ENCODE results near the gene CCT2.

The CCT2 gene

DNA sequence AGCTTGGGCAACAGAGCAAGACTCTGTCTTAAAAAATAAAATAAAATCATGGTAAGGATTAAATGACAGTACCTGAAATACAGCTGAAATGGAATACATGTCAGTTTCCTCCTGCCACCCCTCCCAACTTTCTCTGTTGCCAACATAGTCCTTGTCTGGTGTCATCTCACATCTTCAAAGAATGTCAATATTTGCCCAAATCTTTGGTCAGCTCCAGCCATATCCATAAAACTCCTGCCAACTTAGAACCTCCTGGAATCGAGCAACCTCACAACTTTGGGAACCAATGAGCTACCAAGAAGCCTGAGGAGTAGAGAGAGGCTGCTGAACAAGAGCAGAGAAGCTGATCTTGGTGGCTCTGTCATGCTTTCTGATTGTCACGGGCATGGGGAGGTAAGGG, 36.3 kb downstream of the CCT2 start:
- intact Hi-C loops (cut with DNase I), result no loop called here
- DNase-seq, result no peak

DNA sequence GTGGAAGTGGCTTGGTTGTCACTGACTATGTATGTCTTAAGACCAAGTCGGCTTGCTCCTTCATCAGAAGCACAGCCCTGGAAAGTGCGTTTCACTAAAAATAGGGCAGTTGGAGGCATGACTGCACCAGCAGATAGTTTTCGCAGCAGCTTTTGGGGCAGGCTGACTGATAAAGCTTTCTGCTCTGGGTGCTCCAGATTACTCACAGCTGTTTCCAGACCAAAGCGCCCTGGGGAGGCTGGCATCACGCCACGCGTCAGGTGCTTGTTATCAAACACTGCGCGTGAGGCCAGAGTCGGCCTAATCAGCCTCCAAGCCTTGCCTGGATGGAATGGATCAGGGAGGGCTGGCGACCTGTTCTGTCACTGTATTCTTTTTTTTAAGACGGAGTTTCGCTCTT, 38.7 kb downstream of the CCT2 start:
- intact Hi-C loops (cut with DNase I), result no loop called here
- peak in 4 of 42 donors; percentile 10 to 45 (median 26) for DNase-seq

DNA sequence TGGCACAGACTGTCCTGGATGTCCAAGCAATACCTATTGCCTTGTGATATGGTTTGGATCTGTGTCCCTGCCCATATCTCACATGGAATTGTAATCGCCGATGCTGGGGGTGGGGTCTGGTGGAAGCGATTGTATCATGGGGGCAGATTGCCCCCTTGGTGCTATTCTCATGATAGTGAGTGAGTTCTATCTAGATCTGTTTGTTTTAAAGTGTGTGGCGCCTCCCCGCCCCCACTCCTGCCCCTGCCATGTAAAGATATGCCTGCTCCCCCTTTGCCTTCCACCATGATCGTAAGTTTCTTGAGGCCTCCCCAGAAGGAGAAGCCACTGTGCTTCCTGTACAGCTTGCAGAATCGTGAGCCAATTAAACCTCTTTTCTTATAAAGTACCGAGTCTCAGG, 42.2 kb downstream of the CCT2 start:
- intact Hi-C loops (cut with DNase I), result no loop called here
- DNase-seq, result no peak

DNA sequence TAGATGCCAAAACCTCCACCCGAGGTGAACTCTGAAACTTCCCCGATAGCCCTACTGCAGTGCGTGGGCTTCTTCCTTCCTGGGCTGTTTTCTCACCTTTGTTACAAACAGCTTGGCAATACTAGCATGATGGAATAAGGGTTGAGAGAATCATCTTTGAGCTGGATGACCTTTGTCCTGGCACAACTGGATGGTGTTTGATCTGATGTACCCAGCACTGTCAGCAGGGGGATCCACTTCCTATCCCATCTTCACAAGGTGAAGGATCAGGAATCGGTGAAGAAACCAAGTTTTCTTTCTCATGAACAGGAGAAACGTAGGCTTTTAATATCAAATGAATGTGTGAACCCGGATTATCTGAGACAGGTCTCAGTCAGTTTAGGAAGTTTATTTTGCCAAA, 44.9 kb downstream of the CCT2 start:
- no peak for DNase-seq
- intact Hi-C loops (cut with DNase I), result no loop called here

DNA sequence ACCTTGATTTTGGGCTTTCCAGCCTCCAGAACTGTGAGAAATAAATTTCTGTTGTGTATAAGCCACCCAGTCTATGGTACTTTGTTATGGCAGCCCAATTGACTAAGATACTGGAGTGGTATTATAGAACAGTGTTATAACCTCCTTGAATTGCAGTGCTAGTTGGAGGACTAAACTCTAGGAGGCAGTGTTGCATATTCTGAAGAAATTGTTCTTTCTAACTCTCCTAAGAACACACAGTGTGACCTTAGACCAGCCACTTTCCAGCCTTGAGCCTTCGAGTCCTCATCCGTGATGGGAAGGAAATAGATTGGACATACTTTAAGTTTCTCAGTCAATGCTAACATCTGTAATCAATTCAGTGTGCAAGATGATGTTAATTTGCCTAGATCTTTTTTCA, 47.8 kb downstream of the CCT2 start:
- intact Hi-C loops (cut with DNase I), result no loop called here
- no peak for DNase-seq

DNA sequence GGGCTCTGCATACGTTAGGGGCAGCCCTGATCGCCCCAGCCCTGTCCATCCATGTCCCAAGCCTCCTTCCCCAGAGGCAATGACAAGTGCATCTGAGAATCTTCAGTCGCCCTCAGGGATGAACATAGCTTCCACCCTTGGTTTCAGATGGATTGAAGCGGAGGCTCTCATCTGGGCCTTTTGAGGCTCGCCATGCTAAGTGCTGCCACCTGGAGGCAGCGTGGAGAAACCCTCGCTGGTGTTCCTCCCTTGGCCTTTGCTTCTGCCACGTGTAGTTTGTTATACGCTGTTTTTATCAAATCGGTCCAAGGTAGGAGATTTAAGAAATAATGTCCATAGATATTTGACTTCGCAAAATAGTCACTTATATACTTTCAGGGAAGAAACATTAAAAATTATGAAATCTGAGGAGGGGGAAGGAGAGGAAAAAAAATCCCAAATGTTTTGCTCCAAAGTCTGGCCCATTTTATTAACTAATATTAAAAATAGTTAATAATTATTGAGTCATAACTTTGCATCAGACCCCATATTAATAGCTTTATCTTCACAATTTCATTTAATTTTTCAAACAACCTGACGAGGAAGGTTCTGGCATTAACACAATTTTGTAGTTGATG, 54.2 kb downstream of the CCT2 start:
- peak; percentile 10 to 83 (median 59) for DNase-seq
- intact Hi-C loops (cut with DNase I), result no loop called here

DNA sequence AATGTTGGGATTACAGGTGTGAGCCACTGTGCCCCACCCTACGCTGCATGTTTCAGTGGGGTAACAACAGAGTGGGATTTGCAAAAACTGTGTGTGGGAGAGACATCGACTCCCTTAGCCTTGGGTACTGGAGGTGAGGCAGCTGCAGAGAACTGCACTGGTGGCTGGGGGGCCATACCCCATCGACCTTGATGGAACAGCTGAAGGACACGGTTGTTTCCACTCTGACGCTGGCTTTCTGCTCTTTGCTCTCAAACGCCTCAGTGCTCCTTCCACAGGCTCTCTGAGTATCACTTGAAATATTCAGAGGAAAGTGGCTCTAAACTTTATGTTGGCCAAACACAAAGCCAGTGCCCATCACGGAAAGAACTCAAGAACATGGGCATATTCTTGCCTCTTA, 56.3 kb downstream of the CCT2 start:
- intact Hi-C loops (cut with DNase I), result no loop called here
- no peak for DNase-seq

DNA sequence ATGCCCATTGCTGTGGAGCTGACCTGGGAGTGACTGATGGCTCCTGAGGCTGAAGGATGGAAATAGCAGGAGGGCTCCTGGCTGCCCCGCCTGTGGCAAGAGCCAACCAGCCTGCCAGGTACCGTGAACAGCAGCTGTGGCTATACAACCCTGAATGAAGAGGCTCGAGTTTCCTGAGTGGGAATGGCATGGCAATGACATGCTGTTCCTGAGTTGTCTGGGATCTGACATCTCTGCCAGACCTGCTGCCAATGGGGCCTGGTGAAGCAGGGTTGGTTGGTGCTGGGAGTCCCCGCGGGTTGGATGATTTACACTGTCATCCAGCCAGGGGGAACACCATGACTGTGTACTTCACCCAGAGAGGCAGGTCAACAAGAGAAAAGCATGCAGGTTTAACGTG, 57.3 kb downstream of the CCT2 start:
- DNase-seq, result no peak

DNA sequence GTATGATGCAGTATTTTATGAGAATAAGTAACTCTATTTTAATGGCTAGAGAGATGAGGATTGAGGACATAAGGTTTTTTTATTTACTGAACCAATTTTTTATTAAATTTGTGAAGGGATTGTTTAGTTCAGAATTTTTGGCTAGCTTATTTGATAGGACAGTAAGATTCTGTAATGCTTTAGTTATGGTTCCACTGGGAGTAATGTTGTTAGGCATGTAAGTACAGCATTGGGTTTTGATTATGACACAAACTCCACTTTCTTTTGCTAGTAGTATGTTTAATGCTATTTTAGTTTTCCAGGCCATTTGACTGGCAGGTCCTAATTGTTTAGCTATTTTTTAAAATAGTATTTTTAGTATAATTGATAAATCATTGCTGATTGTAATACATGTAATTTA, 59.3 kb downstream of the CCT2 start:
- intact Hi-C loops (cut with DNase I), result no loop called here
- no peak for DNase-seq

More for the DNA sequence above, 57.3 kb downstream of the CCT2 start:
- intact Hi-C loops (cut with DNase I), result no loop called here

DNA sequence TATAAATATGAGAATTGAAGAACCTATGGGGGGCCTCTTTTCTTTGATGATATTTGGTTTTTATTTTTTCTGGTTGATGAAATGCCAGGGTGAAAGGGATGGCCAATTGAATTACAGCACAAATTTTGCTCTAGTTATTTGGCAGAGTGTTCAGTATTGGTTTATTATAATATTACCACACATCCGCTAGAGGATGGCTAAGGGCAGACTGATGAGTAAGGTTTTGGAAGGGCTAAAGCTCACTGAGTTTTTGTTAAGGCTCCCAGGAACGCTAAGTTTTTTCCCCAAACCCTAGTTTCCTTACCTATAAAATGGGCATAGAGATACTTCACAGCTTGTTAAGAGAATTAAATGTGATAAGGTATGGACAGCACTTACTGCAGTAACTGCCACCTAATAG, 59.8 kb downstream of the CCT2 start:
- no peak for DNase-seq
- intact Hi-C loops (cut with DNase I), result no loop called here

DNA sequence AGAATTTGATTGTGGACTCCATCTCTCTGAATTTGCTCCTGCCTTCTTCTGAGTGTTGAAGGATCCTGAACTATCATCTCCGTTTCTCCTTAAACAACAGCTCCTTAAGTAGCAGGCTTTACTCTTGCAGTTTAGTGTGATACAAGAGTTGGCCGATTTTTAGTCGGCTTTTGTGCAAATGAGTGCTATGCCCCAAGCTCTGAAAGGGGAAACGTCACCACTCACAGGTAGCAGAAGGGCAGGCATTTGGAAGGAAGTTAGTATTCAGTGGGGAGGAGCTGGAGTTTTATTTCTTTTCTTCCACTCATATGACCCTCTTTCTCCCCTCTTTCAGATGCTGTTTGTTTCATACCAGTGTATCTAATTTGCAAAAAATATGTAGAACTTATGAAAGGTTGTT, 61.9 kb downstream of the CCT2 start:
- intact Hi-C loops (cut with DNase I), result no loop called here
- no peak for DNase-seq

DNA sequence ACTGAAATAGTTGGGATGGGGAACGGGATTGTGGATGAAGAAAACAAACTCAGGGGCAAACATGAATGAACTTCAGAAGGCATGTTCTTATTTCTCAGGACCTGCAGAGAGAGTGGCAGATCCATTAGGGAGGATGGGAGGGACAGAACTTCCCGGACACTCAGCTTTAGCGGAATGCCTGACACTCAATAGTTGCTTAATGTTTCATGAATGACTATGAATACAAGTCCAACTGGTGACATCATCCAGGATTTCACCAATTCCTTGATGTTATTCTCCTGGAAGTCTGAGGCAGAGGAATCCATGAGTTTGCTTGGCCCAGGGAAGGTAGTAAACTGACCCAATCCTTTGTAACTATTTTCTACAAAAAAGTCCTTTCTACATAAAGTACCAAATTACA, 63.2 kb downstream of the CCT2 start:
- DNase-seq, result no peak
- intact Hi-C loops (cut with DNase I), result no loop called here

DNA sequence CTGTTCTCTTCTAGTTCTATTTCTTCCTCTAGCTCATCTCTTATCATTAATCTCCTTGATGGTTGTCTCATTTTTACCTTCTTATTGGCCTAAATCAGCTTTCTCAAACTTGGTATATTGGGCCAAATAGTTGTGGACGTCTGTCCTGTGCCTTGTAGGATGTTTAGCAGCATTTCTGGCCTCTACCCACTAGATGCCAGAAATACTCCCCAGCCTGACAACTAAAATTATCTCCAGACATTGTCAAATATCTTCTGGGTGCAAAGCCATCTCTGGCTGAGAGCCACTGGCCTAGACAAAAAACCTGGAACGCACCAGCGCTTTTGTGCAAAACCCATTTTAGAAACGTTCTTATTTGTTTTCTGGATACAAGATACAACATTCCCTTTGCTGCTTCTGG, 64.3 kb downstream of the CCT2 start:
- DNase-seq, result no peak
- intact Hi-C loops (cut with DNase I), result no loop called here

Measured in head of caudate nucleus (tissue), 42 donors.